C4-2B (cell line): ENCODE measurements around the gene TNS3.
"Not testable (repeated sequence)": the region's sequence is repeated elsewhere in the genome, so short reads cannot be mapped to it uniquely, and the experiment has no call there.

Experiments used
- H3K27ac ChIP-seq: fragments of 450-650 bp; 2 replicates; pipeline ENCODE4 v1.5.1; 2017
- CTCF ChIP-seq: fragments of 450-650 bp; conservative IDR thresholded peaks from 2 replicates; pipeline ENCODE4 v1.5.1; 2017; ENCODE audit warnings: mild to moderate bottlenecking
- ZFX ChIP-seq: fragments of 450-650 bp; IDR thresholded peaks from 2 replicates; pipeline ENCODE4 v1.6.1; 2017

TNS3 gene

GRCh38 chr7:47610506-47611044 lies 28.7 kb upstream of the TNS3 start:
- TF ChIP-seq ZFX: no peak
- no peak for TF ChIP-seq CTCF
- no peak overlapping the region for H3K27ac ChIP-seq

- H3K27ac ChIP-seq: no peak overlapping the region
- TF ChIP-seq CTCF (no peak), ZFX (no peak)
These were observed 28.0 kb upstream of the TNS3 start for GRCh38 chr7:47609803-47610452.

GRCh38 chr7:47606593-47607046 lies 24.7 kb upstream of the TNS3 start:
- not testable (repeated sequence) for H3K27ac ChIP-seq

GRCh38 chr7:47605816-47606575 lies 24.1 kb upstream of the TNS3 start:
- no peak overlapping the region for H3K27ac ChIP-seq
- TF ChIP-seq CTCF (no peak), ZFX (no peak)

GRCh38 chr7:47604496-47604890 lies 22.6 kb upstream of the TNS3 start:
- TF ChIP-seq ZFX: no peak
- TF ChIP-seq CTCF: no peak
- H3K27ac ChIP-seq: no peak overlapping the region

GRCh38 chr7:47603514-47604255 lies 21.8 kb upstream of the TNS3 start:
- not testable (repeated sequence) for H3K27ac ChIP-seq

- no peak overlapping the region for H3K27ac ChIP-seq
- TF ChIP-seq CTCF (no peak), ZFX (no peak)
These were observed 20.5 kb upstream of the TNS3 start for GRCh38 chr7:47602272-47603004.
